Karpas-422 (cell line): ENCODE data around the gene PCDHA1. TPM values are rescaled to one million over a fixed set of nuclear protein-coding genes. Genes with fewer than 3 reads are reported as not detected.

ENCODE experiments used
- DNase-seq: peaks from one replicate; pipeline ENCODE4 v3.0.0-alpha.2; 2015
- H2AFZ ChIP-seq: fragments of 200-600 bp; sonication (generic); 2 replicates; pipeline ENCODE4 v1.6.1; 2014; ENCODE audit warnings: antibody characterized with exemption, low read length, mixed read lengths
- H3K27ac ChIP-seq: fragments of 200-600 bp; sonication (generic); 2 replicates; pipeline ENCODE4 v1.5.1; 2014; ENCODE audit warnings: mild to moderate bottlenecking, low read length, moderate library complexity
- H3K27me3 ChIP-seq: fragments of 200-600 bp; sonication (generic); 2 replicates; pipeline ENCODE4 v1.6.1; 2014; ENCODE audit warnings: low read length, mixed read lengths
- H3K36me3 ChIP-seq: fragments of 200-600 bp; sonication (generic); 2 replicates; pipeline ENCODE4 v1.6.1; 2014; ENCODE audit warnings: low read length, mixed read lengths; ENCODE audit not compliant: insufficient read depth
- H3K4me1 ChIP-seq: fragments of 200-600 bp; sonication (generic); 2 replicates; pipeline ENCODE4 v1.6.1; 2014; ENCODE audit warnings: mild to moderate bottlenecking, low read length, mixed read lengths
- H3K4me2 ChIP-seq: fragments of 200-600 bp; sonication (generic); 2 replicates; pipeline ENCODE4 v1.6.1; 2014; ENCODE audit warnings: low read length, low read depth, mild to moderate bottlenecking; ENCODE audit not compliant: poor library complexity, severe bottlenecking
- H3K4me3 ChIP-seq: fragments of 200-600 bp; sonication (generic); 2 replicates; pipeline ENCODE4 v1.5.1; 2014; ENCODE audit warnings: mild to moderate bottlenecking, antibody characterized with exemption, low read length, mixed read lengths
- H3K79me2 ChIP-seq: fragments of 200-600 bp; sonication (generic); 2 replicates; pipeline ENCODE4 v1.6.1; 2014; ENCODE audit warnings: mild to moderate bottlenecking, low read length, mixed read lengths
- H3K9ac ChIP-seq: fragments of 200-600 bp; sonication (generic); 2 replicates; pipeline ENCODE4 v1.6.0; 2014; ENCODE audit warnings: low read length
- H3K9me2 ChIP-seq: fragments of 200-600 bp; sonication (generic), shearing (Covaris generic); replicated peaks from 2 replicates; pipeline ENCODE4 v1.6.0; 2014; ENCODE audit warnings: mild to moderate bottlenecking, low read length, moderate library complexity; ENCODE audit not compliant: insufficient read depth
- H3K9me3 ChIP-seq: fragments of 300-700, 200-600 bp; sonication (generic); 2 replicates; pipeline ENCODE4 v1.6.1; 2014; ENCODE audit warnings: low read length, mixed read lengths
- H4K20me1 ChIP-seq: fragments of 200-600 bp; sonication (generic); 2 replicates; pipeline ENCODE4 v1.6.1; 2014; ENCODE audit warnings: mild to moderate bottlenecking, antibody characterized with exemption, low read length, low read depth; ENCODE audit not compliant: insufficient read depth
- total RNA-seq: library from RNA; depleted of rRNA; stranded (reverse); fragments of >200 nt; shearing (Covaris generic); gene quantifications from 2 replicates; pipeline ENCODE4 v1.2.3, GENCODE V29; 2014; ENCODE audit warnings: low replicate concordance

PCDHA1 gene
- total RNA-seq, 1 experiment from 2014 or later, result not detected

DNA sequence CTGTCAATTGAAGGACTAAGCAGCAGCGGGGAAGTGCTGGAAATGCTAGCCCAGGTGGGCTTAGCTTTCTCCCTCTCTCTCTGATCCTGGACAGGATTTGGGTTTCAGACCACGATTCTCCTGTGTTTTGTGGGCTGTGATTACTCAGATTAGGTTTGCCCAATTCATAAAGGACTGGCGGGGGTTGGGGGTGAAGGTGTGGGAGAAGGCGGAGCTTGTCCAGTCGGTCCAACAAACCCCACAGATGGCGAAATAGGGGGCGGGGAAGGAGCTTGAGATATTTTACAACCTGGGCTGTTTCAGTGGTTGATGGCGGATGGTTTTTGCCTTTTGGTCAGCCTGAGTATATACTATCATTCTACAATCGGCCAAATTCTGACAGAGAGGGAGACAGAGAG, 215.5 kb downstream of the PCDHA1 start:
- H3K36me3 ChIP-seq, result no peaks in the 10 kb centered on the region
- no peak overlapping the region for H2AFZ ChIP-seq
- no peaks in the 10 kb centered on the region for H3K27me3 ChIP-seq
- H3K9me3 ChIP-seq, result no peaks in the 10 kb centered on the region
- no peaks in the 10 kb centered on the region for H3K79me2 ChIP-seq
- H3K27ac ChIP-seq, result no peak overlapping the region
- no peaks in the 10 kb centered on the region for H4K20me1 ChIP-seq
- H3K9me2 ChIP-seq, result no peaks in the 10 kb centered on the region
- H3K4me2 ChIP-seq, result no peak overlapping the region
- no peak overlapping the region for H3K9ac ChIP-seq
- no peaks in the 10 kb centered on the region for H3K4me1 ChIP-seq
- H3K4me3 ChIP-seq, result no peak overlapping the region
- no peak for DNase-seq

DNA sequence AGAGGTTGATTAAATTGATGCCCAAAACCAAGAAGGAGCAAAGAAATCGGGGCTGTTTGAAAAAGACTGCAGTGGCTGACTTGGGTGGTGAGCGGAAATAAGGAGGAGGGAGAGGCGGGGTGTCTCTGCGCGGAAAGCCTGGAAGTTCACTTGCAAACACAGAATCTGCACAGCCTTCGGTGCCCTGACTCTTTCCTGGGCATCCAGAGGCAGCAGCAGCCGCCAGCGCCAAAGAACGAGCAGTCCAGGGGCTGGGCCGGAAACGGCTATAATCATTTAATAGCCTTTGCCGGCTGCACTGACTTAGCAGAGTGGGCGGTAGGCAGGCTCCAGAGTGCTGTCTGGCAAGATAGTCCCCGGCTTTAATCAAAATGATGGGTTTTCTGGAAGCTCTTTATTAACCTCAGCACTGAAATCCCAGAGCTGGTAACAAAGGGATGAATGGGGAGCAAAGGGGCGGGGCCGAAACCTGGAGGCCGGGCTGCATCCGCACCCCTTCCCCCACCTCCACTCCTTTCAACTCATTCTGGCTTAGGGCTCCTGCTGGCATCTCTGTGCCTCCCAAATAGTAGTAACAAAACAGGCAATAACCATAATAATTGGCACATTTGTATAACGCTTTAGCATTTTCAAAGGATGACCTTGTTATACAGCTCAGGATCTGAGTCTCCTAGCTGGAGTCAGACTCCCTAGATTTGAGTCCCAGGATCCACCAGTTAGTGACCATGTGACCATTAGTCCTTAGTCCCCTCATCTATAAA, 216.1 kb downstream of the PCDHA1 start:
- H3K79me2 ChIP-seq, result no peaks in the 10 kb centered on the region
- no peak overlapping the region for H2AFZ ChIP-seq
- DNase-seq, result no peak
- no peaks in the 10 kb centered on the region for H3K36me3 ChIP-seq
- H3K4me2 ChIP-seq, result no peak overlapping the region
- H3K4me3 ChIP-seq, result no peak overlapping the region
- no peaks in the 10 kb centered on the region for H3K9me2 ChIP-seq
- no peak overlapping the region for H3K9ac ChIP-seq
- no peaks in the 10 kb centered on the region for H3K27me3 ChIP-seq
- no peaks in the 10 kb centered on the region for H4K20me1 ChIP-seq
- H3K27ac ChIP-seq, result no peak overlapping the region
- H3K4me1 ChIP-seq, result no peaks in the 10 kb centered on the region
- H3K9me3 ChIP-seq, result no peaks in the 10 kb centered on the region

DNA sequence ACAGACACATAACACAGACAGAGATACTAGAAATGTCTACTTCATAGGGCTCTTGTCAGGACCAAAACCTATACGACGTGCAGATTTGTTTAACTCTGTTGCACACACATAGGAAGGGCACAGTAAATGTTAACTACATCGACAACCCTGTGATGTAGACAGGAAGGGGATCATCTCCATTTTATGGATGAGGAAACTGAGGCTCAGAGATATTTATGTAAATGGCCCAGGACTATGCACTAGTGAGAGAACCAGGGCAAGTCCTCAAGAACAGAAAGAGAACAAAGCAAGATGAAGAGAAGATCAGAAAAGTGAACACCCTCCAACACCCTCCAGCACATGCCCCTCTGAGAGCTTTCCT, 216.6 kb downstream of the PCDHA1 start:
- H3K4me1 ChIP-seq, result no peaks in the 10 kb centered on the region
- no peak overlapping the region for H3K4me2 ChIP-seq
- no peaks in the 10 kb centered on the region for H3K9me2 ChIP-seq
- H3K27me3 ChIP-seq, result no peaks in the 10 kb centered on the region
- no peaks in the 10 kb centered on the region for H3K9me3 ChIP-seq
- no peak for DNase-seq
- no peak overlapping the region for H3K4me3 ChIP-seq
- H2AFZ ChIP-seq, result no peak overlapping the region
- no peaks in the 10 kb centered on the region for H3K36me3 ChIP-seq
- H3K27ac ChIP-seq, result no peak overlapping the region
- H3K79me2 ChIP-seq, result no peaks in the 10 kb centered on the region
- H4K20me1 ChIP-seq, result no peaks in the 10 kb centered on the region
- no peak overlapping the region for H3K9ac ChIP-seq

DNA sequence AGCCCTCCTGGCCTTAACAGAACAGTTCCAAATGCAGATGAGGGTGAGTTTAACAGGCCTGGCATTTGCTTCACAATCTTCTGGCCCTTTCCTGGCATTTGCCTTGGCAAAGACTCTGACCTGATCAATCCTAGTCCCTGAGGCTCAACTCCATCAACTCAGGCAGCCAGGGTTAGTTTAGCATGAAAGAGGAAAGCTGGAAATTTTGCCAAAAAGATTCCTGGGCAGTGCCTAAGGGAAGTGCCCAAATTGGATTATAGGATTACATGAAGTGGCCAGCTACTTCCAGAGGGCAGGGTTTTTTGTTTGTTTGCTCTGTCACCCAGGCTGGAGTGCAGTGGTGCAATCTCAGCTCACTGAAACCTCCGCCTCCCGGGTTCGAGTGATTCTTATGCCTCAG, 217.1 kb downstream of the PCDHA1 start:
- no peak overlapping the region for H3K9ac ChIP-seq
- H3K27me3 ChIP-seq, result no peaks in the 10 kb centered on the region
- H4K20me1 ChIP-seq, result no peaks in the 10 kb centered on the region
- no peaks in the 10 kb centered on the region for H3K36me3 ChIP-seq
- no peak overlapping the region for H3K4me2 ChIP-seq
- no peak overlapping the region for H2AFZ ChIP-seq
- no peaks in the 10 kb centered on the region for H3K9me2 ChIP-seq
- H3K9me3 ChIP-seq, result no peaks in the 10 kb centered on the region
- no peak overlapping the region for H3K4me3 ChIP-seq
- no peak overlapping the region for H3K27ac ChIP-seq
- DNase-seq, result no peak
- H3K79me2 ChIP-seq, result no peaks in the 10 kb centered on the region
- no peaks in the 10 kb centered on the region for H3K4me1 ChIP-seq

DNA sequence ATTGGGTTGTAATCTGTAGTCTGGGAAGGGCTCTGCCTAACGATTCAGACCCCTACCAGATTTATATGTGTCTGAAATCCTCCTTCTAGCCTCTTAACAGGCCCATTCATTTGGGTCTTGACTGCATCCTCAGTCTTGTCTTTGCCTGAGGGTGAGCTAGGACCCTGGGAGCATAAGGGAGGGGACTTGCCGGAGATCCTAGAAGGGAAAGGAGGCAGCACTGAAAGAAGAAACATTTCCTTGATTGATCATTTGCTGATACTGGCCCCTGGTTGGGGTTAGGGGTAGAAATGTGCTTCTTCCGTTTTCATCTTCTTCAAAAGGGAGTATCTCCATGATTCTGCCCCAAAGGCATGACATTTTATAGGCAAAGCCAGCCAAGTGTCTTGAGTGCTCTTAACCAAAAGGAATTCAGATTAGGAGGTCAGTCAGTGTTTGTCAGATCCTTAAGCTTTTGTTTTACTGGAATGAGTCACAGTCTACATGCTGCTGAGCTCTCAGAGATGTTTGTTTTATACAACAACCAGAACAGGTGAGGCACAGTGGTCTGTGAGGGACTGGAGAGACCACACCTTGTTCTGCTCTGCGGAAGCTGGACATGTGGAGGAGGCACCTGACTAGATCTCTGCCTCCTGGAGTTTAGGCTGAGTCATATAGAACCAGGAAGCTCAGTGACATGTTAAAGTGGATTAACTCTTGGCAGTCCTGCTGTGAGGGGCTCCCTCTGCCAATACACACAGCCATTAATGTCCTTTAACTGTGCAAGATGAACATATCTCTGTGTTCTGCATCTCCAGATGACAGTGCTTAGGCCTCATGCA, 218.1 kb downstream of the PCDHA1 start:
- no peaks in the 10 kb centered on the region for H3K27me3 ChIP-seq
- H3K9ac ChIP-seq, result no peak overlapping the region

DNA sequence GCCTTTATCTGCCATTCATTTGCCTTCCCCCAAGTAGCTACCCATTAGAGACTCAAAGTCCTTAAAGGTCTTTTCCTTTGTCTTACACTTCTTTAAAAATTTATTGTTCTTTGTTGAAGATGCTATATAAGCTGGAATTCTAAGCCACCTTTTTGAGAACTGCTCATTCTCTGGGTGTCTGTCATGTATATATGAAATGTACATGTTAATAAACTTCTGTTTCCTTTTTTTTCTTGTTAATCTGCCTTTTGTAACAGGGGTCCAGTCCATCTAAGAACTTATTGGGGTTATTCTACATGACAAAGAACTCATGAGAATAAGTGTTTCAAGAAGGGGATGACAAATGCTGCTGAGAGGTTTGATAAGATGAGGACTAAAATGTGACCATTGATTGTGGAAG, 221.9 kb downstream of the PCDHA1 start:
- Histone ChIP-seq H3K27me3 (no peaks in the 10 kb centered on the region), H3K9me2 (no peaks in the 10 kb centered on the region), H3K9ac (no peak overlapping the region), H3K9me3 (no peaks in the 10 kb centered on the region), H3K36me3 (no peaks in the 10 kb centered on the region), H3K79me2 (no peaks in the 10 kb centered on the region), H3K4me2 (no peak overlapping the region), H3K4me3 (no peak overlapping the region), H2AFZ (no peak overlapping the region), H3K27ac (no peak overlapping the region), H3K4me1 (no peaks in the 10 kb centered on the region), H4K20me1 (no peaks in the 10 kb centered on the region)
- no peak for DNase-seq

More for the DNA sequence above, 218.1 kb downstream of the PCDHA1 start:
- Histone ChIP-seq H3K79me2 (no peaks in the 10 kb centered on the region), H3K4me3 (no peak overlapping the region), H2AFZ (no peak overlapping the region), H3K36me3 (no peaks in the 10 kb centered on the region), H3K9me2 (no peaks in the 10 kb centered on the region), H4K20me1 (no peaks in the 10 kb centered on the region), H3K4me1 (no peaks in the 10 kb centered on the region), H3K9me3 (no peaks in the 10 kb centered on the region), H3K27ac (no peak overlapping the region), H3K4me2 (no peak overlapping the region)
- no peak for DNase-seq

DNA sequence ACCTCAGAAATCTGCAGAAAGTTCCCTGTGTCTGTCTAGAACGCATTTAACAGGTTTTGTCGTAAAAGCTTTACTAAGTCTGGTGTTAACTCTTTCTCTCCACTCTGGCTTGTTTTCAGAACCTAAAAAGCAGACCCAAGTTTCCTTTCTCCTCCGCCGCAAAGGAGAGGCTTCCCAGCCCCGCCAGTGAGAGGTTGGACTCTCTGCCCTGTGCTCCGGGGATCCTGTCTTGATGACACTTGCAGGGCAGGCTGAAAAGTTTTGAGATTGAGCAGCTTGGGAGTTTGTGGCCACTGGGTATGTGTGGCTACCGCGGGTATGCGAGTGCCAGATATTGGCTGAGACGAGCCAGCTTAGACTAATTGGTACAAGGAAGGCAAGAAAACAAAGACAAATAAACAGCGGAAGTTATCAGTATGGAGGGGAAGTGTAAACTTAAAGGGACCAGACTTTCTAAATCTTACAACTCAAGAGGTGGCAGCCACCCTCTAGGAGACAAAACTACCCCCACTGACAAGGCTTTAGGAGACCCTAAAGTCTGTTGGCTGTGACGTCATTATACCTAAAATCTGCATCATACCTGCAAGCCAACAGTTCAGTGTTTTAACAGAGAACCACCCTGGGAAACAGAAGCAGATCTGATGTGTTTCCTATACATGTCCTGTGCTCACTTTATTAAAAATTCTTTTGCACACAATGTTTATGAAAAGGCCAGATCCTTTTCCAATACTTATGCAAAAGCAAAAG, 224.3 kb downstream of the PCDHA1 start:
- no peaks in the 10 kb centered on the region for H3K36me3 ChIP-seq
- H3K4me1 ChIP-seq, result no peaks in the 10 kb centered on the region
- no peak overlapping the region for H3K4me3 ChIP-seq
- no peak overlapping the region for H3K9ac ChIP-seq
- no peaks in the 10 kb centered on the region for H4K20me1 ChIP-seq
- H3K27ac ChIP-seq, result no peak overlapping the region
- no peaks in the 10 kb centered on the region for H3K9me3 ChIP-seq
- no peaks in the 10 kb centered on the region for H3K27me3 ChIP-seq
- no peak overlapping the region for H2AFZ ChIP-seq
- no peak overlapping the region for H3K4me2 ChIP-seq
- no peaks in the 10 kb centered on the region for H3K9me2 ChIP-seq
- no peak for DNase-seq
- no peaks in the 10 kb centered on the region for H3K79me2 ChIP-seq

DNA sequence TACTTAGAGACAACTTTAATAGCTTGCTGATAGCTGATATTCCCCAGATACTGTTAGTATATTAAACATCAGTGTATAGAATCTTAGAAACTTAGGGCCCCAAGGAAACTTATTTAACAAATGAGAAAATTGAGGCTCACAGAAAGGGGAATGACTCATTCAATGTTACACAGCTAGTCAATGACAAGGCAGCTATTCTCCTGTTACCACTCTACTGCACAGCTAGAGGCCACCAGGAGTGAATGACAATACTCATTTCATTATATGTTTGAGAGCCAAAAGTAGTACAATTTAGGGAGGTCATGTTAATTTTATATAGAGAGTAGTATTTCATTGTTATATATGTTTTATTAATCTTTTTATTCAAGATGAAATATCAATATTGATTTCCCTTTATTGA, 232.0 kb downstream of the PCDHA1 start:
- no peaks in the 10 kb centered on the region for H3K36me3 ChIP-seq
- no peaks in the 10 kb centered on the region for H4K20me1 ChIP-seq
- no peak for DNase-seq
- no peak overlapping the region for H3K9ac ChIP-seq
- H3K4me1 ChIP-seq, result no peaks in the 10 kb centered on the region
- H3K4me3 ChIP-seq, result no peak overlapping the region
- H3K9me2 ChIP-seq, result no peaks in the 10 kb centered on the region
- H2AFZ ChIP-seq, result no peak overlapping the region
- no peak overlapping the region for H3K4me2 ChIP-seq
- no peaks in the 10 kb centered on the region for H3K27me3 ChIP-seq
- H3K27ac ChIP-seq, result no peak overlapping the region
- no peaks in the 10 kb centered on the region for H3K9me3 ChIP-seq
- H3K79me2 ChIP-seq, result no peaks in the 10 kb centered on the region
